Measurements from ENCODE around the gene VDAC1. TPM values are rescaled to one million over a fixed set of nuclear protein-coding genes. Genes with fewer than 3 reads are reported as not detected.

VDAC1 gene
- total RNA-seq, 4 donors from 2014 or later = 122 to 166 (median 136) TPM

DNA sequence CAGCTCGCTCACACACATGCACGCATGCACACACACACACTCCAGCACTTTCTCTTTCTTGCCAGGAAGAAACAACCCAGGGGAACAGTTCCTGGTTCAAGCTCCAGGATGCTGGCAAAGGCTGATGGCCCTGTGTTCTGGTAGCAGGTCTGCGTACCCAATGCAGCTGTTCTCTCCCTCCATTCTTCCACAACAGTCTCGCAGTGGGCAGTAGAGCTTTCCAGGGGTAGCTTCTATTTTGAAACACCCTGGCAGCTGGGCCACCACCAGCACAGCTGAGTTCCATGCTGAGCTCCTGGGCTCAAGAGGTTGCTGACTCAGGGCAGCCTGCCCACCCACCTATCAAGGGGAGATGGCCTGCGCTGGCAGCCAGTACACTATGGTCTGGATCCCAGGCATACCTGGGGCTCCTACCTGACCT, 4.7 kb downstream of the VDAC1 start:
- no peak for DNase-seq
- no peak overlapping the region for H3K27ac ChIP-seq
- H3K27me3 ChIP-seq = no peaks in the 10 kb centered on the region
- intact Hi-C loops (cut with DNase I) = no loop called here
- H3K9me3 ChIP-seq = no peaks in the 10 kb centered on the region
- H3K4me3 ChIP-seq (replicated peaks in 1 of 3) = no peak overlapping the region
- H3K4me1 ChIP-seq = peaks cover 34 to 48% of the 10 kb centered on the region in 2 donors
- TF ChIP-seq POLR2A (IDR thresholded peaks at IDR 0.05) (no peak), CTCF (IDR thresholded peaks at IDR 0.05) (no peak)
- H3K36me3 ChIP-seq = no peaks in the 10 kb centered on the region
- WGBS, 2 donors = 93% methylated on average over 5 of the region's 5 CpGs

GRCh38 chr5:133998807-133999206, 6.0 kb downstream of the VDAC1 start:
- H3K27ac ChIP-seq = no peak overlapping the region
- H3K27me3 ChIP-seq = no peaks in the 10 kb centered on the region
- intact Hi-C loops (cut with DNase I) = no loop called here
- TF ChIP-seq POLR2A (IDR thresholded peaks at IDR 0.05) (no peak), CTCF (IDR thresholded peaks at IDR 0.05) (no peak)
- H3K9me3 ChIP-seq = no peaks in the 10 kb centered on the region
- H3K36me3 ChIP-seq = no peaks in the 10 kb centered on the region
- H3K4me1 ChIP-seq = peaks cover 46 to 61% of the 10 kb centered on the region in 2 donors
- H3K4me3 ChIP-seq (replicated peaks in 1 of 3) = no peak overlapping the region
- no peak for DNase-seq
- WGBS, 2 donors = 92 to 98% methylated on average over 5 to 7 of the region's 7 CpGs

DNA sequence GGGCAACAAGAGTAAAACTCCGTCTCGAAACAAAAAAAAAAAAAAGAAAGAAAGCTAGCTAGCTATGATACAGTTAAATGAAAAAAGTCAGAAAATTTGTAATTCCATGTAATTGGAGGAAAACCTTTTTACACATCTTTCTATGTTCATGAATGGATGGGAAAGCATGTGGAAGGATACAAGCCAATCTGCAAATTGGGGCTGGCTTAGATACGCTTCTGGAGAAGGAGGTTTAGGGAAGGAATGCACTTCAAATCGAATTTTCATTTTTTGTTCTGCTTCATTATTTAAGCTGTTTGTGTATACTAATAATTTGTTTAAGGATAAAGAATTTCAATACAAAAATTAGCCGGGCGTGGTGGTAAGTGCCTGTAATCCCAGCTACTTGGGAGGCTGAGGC, 6.7 kb downstream of the VDAC1 start:
- intact Hi-C loops (cut with DNase I) = no loop called here
- H3K36me3 ChIP-seq = no peaks in the 10 kb centered on the region
- H3K27me3 ChIP-seq = no peaks in the 10 kb centered on the region
- DNase-seq = no peak
- no peak for TF ChIP-seq CTCF (IDR thresholded peaks at IDR 0.05)
- TF ChIP-seq POLR2A (IDR thresholded peaks at IDR 0.05) = no peak
- peaks cover 46 to 62% of the 10 kb centered on the region in 2 donors for H3K4me1 ChIP-seq
- H3K4me3 ChIP-seq (replicated peaks in 1 of 3) = no peak overlapping the region
- no peak overlapping the region for H3K27ac ChIP-seq
- no peaks in the 10 kb centered on the region for H3K9me3 ChIP-seq
- WGBS, 2 donors = 87 to 90% methylated on average over 6 of the region's 6 CpGs

DNA sequence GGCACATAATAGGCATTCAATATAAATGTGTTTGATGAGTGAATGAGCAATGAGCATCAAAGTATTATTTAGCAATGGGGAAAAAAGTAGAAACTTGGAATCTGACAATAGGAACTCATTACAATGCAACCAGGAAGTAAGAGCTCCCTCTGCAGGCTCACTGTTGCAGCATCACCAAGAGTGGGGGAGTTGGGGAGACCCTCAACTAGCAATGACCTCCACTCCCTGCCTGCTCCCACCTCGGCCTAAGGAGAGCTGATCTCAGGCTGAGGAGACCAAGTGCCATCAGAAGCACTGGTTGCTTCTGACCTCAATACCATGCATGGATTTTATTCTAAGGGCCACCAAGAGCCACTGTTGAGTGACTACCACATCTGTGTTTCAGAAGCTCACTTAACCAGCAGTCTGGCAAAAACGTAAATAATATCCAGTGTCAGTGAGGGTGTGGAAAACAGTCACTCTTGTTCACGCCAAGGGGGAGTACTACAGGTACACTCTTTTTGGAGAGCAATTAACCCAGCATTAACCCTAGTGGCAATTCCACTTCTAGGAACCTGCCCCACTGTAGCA, 8.0 kb downstream of the VDAC1 start:
- no peak overlapping the region for H3K4me3 ChIP-seq (replicated peaks in 1 of 3)
- TF ChIP-seq POLR2A (IDR thresholded peaks at IDR 0.05) (no peak), CTCF (IDR thresholded peaks at IDR 0.05) (peak in 3 of 6 experiments; percentile 8 to 24 (median 14))
- intact Hi-C loops (cut with DNase I) = no loop called here
- no peak for DNase-seq
- peaks cover 45 to 60% of the 10 kb centered on the region in 2 donors for H3K4me1 ChIP-seq
- H3K9me3 ChIP-seq = no peaks in the 10 kb centered on the region
- WGBS, 2 donors = 92 to 94% methylated on average over 3 of the region's 3 CpGs
- no peak overlapping the region for H3K27ac ChIP-seq
- H3K27me3 ChIP-seq = no peaks in the 10 kb centered on the region
- no peaks in the 10 kb centered on the region for H3K36me3 ChIP-seq

DNA sequence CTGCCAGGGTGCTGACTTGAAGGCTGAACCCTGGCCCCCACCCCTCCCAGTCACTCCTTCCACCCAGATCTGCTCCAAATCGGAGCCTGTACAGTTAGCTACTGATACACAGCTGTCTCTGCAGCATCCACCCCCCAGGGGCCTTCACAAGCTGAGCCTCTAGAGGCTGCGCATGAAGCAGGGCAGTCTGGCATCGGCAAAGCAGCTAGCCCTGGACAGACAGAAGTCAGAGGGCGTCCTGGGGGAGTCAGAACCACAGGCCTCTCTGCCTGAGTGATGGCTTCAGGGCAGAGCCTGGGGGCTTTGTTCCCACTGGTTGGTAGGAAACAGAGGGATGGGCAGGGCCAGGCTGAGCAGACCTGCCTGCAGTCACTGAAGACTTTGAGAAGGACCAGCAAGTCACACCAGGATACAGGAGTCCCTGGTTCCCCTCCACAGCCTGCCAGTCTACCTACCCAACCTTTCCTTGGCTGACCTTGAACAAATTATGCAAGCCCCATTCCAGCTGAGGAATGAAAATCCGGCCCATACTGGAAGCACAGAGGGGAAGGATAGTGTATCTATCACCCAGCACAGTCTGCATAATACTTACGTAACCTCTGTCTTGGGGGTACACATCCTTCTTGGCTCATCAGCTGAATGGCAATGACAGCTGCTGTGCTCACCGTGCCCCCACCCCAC, 8.8 kb downstream of the VDAC1 start:
- no peaks in the 10 kb centered on the region for H3K27me3 ChIP-seq
- TF ChIP-seq CTCF (IDR thresholded peaks at IDR 0.05) = no peak
- no peak for TF ChIP-seq POLR2A (IDR thresholded peaks at IDR 0.05)
- H3K4me3 ChIP-seq (replicated peaks in 1 of 3) = no peak overlapping the region
- no peaks in the 10 kb centered on the region for H3K9me3 ChIP-seq
- no peaks in the 10 kb centered on the region for H3K36me3 ChIP-seq
- DNase-seq = no peak
- 70 to 83% methylated on average over 4 to 5 of the region's 7 CpGs for WGBS, 2 donors
- intact Hi-C loops (cut with DNase I) = no loop called here
- H3K27ac ChIP-seq = no peak overlapping the region
- peaks cover 48 to 63% of the 10 kb centered on the region in 2 donors for H3K4me1 ChIP-seq
